SH-SY5Y (cell line): ENCODE data around the gene ABCA4.

Source experiments
- GATA2 ChIP-seq: IDR thresholded peaks from 2 replicates; pipeline ENCODE4 v1.6.1; 2011; ENCODE audit warnings: mild to moderate bottlenecking, low read depth, low read length
- GATA3 ChIP-seq: IDR thresholded peaks from 2 replicates; pipeline ENCODE4 v1.6.1; 2011; ENCODE audit warnings: low read depth, mild to moderate bottlenecking, low read length, moderate library complexity

- no peak for TF ChIP-seq GATA2
- no peak for TF ChIP-seq GATA3
Observed at GRCh38 chr1:94087193-94087592, 33.8 kb downstream of the ABCA4 start.
